HG03025 (cell line): ENCODE results near the gene CERS2.

Source experiments
- ATAC-seq: cut with Tn5 transposase; IDR thresholded peaks from one replicate; pipeline ENCODE4 v1.9.1; 2021; ENCODE audit warnings: mild to moderate bottlenecking, moderate library complexity; ENCODE audit not compliant: unreplicated experiment, low FRiP score

The CERS2 gene

DNA sequence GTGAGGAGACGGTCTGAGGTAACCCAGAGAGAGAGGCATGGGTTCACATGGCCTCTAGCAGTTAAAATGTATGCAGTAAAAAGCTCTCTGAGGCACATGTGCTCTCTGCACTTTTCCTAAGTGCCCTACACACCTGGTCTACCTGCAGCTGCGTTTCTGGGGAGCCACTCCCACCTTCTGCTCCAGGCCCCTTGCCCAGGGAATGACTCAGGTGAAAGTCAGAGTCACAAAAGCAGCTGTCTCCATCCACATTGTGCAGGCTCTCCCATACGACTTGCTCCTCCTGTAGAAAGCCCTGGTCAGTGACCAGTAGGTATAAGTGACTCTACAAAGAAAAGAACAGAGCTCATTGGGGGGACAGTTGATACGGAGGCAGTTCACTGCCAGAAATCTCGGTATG is 23.3 kb upstream of the CERS2 start:
- no peak for ATAC-seq

DNA sequence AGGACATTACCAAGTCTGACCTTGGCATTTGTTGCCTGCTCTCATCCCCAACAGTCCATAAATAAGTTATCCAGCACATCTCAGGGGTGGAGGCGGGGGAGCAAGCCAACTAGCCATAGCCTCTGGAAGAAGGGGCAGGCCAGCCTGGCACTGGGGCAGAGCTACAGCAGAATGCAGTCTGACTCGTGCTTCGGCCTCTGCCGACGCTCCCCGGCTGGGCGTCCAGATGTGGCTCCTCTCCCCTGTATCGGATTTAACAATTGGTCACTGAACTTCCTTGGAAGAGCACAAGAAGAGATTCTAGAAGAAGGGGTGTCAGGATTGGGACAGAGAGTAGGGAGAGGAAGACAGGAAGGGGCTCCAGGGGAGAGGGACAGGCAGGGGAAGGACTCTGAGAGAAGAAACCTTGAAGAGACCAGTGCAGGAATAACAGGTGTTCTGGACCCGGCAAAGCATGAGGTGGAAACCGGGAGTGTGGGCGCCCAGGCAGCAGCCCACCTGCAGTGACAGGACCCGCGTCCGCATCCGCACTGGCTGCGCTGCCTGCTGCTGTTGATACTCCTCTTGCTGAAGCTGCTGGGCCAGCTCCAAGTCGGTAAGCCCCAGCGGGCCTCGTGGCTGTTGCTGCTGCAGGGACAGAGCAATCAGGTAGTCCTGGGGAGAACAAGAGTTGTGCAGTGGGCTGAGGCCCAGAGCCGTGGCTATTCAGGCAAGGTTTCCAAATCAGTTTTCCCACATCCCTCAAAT is 22.7 kb upstream of the CERS2 start:
- no peak for ATAC-seq

DNA sequence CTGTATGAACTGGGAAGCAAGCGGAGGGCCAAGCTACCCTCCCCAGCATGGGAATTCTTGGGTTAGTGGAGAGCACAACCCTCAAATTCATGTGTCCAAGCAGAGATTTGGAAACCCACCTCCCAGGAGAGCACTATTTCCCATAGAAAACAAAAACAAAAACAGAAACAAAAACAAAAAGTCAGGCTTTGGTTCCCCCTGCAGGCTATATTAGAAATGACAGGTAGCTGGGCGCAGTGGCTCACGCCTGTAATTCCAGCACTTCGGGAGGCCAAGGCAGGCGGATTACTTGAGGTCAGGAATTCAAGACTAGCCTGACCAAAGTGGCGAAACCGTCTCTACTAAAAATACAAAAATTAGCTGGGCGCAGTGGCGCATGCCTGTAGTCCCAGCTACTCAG is 21.3 kb upstream of the CERS2 start:
- no peak for ATAC-seq

DNA sequence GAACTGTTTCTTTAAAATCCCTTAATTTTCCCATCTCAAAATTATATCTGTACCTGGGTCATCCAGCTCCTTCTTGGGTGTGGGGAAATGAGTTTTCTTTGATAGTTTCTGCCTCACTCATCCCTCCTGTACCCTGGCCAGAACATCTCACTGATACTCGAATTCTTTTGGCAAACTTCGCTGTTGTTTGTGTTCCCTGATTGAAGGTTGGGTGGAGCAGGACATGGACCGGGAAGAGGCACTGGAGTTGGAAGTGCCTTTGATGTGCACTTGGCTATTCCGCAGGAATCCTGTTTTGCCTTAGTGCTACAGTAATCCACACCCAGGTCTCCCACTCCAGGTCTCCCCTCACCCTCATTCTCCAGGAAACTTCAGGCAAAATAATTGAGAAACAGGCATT is 20.8 kb upstream of the CERS2 start:
- no peak for ATAC-seq

DNA sequence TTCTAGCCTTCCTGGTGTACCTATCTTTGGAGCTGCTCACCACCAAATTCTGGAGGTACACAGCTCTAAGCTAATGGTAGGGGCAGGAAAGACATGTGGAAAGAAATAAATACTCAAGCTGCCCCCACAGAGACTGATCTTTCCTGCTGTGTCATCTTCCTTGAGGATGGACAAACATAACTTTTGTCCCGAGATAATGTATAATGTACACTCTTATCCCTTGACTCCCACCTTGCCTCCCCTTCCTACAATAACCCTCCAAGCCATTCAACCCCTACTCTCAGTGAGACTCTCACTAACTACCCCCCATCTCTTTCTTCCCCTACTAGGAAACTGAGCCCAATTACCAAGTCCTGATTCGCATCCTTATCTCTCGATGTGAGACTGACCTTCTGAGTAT is 19.6 kb upstream of the CERS2 start:
- ATAC-seq, result no peak

DNA sequence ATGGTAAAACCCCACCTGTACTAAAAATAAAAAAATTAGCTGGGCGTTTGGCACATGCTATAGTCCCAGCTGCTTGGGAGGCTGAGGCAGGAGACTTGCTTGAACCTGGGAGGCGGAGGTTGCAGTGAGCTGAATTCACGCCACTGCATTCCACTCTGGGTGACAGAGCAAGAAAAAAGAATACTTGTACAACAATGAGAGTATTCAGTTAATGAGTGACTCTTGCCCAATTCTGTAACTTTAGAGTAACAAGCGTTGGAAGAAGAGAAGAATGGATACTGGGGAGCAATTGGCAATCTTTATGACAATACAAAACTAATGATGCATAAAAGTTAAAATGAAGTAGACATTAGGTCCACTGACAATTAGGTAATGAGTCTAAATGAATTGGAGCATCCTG is 18.0 kb upstream of the CERS2 start:
- ATAC-seq, result no peak

- no peak for ATAC-seq
Measured at GRCh38 chr1:150987924-150988323, 13.3 kb upstream of the CERS2 start.

GRCh38 chr1:150985179-150985825 is 10.7 kb upstream of the CERS2 start:
- ATAC-seq, result no peak

DNA sequence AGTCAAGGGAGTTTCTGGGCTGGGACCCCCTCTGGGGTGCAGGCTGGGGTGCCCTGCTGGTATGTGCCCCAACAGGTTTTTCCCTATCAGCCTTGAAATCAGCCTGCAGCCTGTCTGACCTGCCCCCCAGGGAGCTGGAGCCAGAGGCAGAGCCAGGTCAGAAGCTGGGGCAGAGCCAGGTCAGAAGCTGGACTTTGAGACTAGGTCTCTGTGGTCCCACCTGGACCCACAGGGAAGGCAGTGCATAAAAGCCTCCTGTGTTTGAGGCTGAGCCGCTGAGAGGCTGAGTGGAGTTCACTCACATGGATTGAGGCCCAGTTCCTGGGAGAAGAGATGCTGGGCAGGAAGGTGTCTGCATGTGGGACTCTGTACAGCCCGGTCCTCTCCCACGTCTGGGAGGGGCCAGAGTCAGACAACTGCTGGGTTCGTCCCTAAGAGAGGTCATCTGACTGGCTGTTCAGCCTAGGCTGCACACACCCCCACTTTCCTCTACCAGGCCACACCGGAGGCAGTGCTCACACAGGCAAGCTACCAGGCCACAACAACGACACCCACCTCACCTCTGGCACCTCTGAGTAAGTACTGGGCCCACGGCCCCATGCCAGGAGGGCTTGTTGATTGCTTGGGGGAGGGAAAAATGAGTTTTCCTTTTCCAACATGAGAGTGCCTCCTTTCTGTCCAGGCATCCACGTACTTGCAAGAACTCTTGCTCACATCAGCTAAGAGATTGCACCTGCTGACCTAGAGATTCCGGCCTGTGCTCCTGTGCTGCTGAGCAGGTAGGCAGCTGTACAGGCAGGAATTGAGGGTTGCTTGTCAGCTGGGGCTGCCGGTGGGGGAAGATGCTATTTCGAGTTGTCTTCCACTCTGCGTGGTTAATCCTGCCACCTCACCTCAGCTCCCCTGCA is 7.4 kb upstream of the CERS2 start, which contains the start of gene ANXA9:
Gene ANXA9, plus strand, starts transcription at position 488 of the 908 bp plus-strand sequence. CDS start 814 bp downstream, outside the sequence.
- ATAC-seq, result no peak

DNA sequence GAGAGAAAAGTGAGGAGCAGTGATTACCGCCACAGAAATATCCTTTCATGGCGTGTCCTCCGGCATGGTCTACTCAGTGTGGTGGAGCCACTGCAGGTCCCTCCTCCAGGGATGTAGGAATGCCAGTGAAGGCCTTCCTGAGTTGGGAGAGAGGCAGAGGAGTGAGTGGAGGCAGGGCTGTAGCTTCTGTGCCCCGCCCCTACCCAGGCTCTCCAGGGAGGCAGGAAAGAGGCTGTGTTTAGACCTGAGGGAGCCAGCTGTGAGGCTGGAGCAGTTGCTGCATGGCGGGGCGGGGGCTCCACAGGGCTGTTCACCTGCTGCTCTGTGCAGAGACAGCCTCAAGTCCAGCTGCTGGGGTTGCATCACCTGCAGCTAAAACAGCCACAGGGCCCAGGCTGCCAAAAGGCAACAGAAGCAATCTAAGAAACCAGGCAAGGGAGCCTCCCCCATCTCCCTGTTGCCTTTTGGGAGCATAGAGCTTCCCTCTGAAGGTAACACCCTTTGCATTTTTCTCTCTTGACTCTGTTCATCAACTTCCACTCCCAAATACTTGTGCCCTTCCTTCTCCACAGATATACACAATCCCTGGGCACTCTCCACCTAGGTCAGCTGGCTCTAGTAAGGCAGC is 6.7 kb upstream of the CERS2 start:
- ATAC-seq, result no peak

DNA sequence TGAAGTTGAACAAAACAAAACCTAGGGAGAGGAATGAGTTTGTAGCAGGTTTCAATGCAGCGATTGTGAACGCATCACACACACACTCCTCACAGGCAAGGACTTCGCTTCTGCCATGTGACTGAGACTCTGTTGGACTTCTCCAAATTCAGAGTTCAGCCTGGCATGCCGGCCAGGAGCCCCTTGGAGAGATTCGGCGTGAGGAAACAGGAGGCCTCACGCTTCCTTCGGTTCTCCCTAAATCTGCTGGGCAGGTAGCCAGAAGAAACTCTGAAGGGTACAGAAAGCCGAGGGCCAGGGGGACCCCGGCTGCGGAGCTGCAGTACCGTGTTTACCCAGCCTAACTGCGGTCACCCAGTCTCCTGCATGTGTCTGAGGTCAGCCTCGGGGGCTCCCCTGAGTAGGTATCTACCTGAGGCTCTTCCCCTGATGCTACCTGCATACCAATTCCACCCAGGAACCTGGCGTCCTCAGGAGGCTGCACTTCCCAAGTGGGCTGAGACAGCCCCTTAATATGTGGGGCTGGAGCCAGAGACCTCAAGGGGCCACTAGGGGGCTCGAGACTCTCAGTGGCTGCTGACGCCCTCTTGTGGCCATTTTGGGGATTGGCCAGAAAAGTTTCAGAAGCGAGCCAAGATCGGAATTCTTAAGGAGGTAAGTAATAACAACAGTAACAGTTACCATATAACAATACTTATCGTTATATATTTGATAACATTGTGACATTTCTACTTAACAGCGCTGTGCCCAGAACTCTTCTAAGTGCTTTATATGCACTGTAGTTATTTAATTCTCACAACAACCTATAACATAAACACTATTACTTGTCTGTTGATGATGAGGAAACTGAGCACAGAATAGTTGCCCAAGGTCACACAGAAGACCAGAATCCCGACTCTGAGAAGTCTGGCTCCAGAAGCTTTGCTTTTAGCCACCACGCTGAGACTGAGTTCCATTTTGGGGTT is 4.7 kb upstream of the CERS2 start:
- ATAC-seq, result no peak

DNA sequence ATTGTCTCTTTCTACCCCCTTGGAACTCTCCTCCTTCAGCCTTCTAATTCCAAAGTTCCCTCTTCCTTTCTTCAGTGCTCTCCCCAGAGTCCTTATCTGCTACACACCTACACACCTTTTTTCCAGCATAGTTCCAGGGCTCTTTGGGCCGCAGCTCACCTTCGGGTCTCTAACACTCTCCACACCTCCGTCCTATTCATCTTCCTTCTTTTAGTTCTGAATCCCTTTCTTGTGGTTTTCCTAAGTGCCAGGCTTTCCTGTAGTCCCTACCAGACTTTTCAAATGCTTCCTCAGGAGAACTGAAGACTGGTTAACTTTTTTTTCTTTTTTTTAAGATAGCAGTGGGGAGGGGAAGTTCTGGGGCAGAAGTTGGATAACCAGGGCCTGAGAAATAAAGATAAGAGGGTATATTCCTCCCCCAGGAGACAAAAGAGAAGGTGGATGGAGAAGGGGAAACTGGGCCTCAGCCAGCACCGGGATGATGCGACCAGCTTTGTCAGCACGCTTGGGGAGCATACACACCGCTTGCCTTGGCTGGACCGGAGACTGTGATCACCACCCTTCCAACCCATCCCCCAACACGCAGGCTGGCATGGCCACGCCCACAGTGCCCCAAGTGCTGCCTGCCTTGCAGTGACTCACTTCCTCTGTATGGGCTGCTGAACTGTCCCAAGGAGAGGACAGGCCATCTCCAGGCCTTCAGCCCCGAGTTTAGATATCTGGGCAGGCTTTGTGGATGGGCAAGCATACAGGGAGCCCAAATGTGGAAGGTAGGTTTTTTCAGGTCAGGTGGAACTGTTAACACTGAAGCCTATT is 2.5 kb upstream of the CERS2 start:
- no peak for ATAC-seq

DNA sequence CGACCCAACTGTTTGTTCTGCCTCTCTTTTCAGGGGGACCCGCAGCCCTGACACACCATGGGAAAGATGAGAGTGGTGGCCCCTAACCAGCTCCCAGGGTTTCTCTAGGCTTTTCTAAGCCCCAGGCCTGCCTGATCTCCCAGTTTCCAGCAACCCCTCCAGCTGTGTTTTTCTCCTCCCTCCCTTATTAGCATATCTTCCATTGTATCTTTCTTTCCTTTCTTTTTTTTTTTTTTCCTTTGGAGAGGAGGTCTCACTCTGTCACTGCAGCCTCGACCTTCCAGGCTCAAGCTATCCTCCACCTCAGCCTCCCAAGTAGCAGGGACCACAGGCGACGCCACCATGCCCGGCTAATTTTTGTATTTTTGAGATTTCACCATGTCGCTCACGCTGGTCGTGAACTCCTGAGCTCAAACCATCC is 1.8 kb upstream of the CERS2 start:
- no peak for ATAC-seq

GRCh38 chr1:150973836-150974579 is 627 bp downstream of the CERS2 start:
- peak; percentile 32 for ATAC-seq

- ATAC-seq, result no peak
Measured at GRCh38 chr1:150973258-150973835, 1.3 kb downstream of the CERS2 start.

- no peak for ATAC-seq
Measured at GRCh38 chr1:150972417-150972940, 2.2 kb downstream of the CERS2 start.
